K562 (cell line): Measurements from ENCODE around the gene USP19. TPM values are rescaled to one million over a fixed set of nuclear protein-coding genes. Genes with fewer than 3 reads are reported as not detected.

Source experiments
- CHD7 ChIP-seq: fragments of 200-600 bp; sonication (generic); IDR thresholded peaks from one replicate; pipeline ENCODE4 v1.6.1; 2012; ENCODE audit warnings: mild to moderate bottlenecking, low read depth, low read length, inconsistent platforms
- DMBX1 ChIP-seq: fragments of 250-450 bp; sonication (Bioruptor Pico); IDR thresholded peaks from 2 replicates; pipeline ENCODE4 v1.8.0; 2022; ENCODE audit warnings: inconsistent platforms, mild to moderate bottlenecking, moderate library complexity, borderline replicate concordance
- FOS ChIP-seq: IDR thresholded peaks from 3 replicates; pipeline ENCODE4 v1.6.1; 2011; ENCODE audit not compliant: insufficient read length; ENCODE audit errors: extremely low read depth
- HNRNPH1 ChIP-seq: fragments of 200-400 bp; formaldehyde crosslinking; optimal IDR thresholded peaks from 2 replicates; pipeline ENCODE3; 2017; ENCODE audit warnings: low read depth, mild to moderate bottlenecking, low read length, moderate library complexity
- MCM2 ChIP-seq: fragments of 450-650 bp; IDR thresholded peaks from 2 replicates; pipeline ENCODE4 v1.6.1; 2017; ENCODE audit warnings: low read depth, mild to moderate bottlenecking
- MCM5 ChIP-seq: fragments of 450-650 bp; IDR thresholded peaks from 2 replicates; pipeline ENCODE4 v1.6.1; 2016; ENCODE audit warnings: low read depth
- NRF1 ChIP-seq, 2 experiments: fragments of 450-650 bp; IDR thresholded peaks in 1 of 2; conservative IDR thresholded peaks in 1 of 2; 2 replicates each; pipeline ENCODE4 v1.6.1; 2014; ENCODE audit warnings: mild to moderate bottlenecking in 2 of 2
- PRPF4 ChIP-seq: fragments of 200-400 bp; formaldehyde crosslinking; IDR thresholded peaks from one replicate; pipeline ENCODE4 v1.6.1; 2017; ENCODE audit warnings: low read length, low read depth, mild to moderate bottlenecking; ENCODE audit not compliant: insufficient read depth, poor library complexity, severe bottlenecking
- polyA plus RNA-seq, 8 experiments: library from polyadenylated mRNA; depleted of rRNA in 4 of 8; stranded (reverse) in 5 of 8; unstranded in 3 of 8; fragments of >200 nt; fragmentation: Nextera tagmentation in 2 of 8; fragmentation: Illumina TruSeq in 1 of 8; extraction: Ambion mirVana in 2 of 8; extraction: Trizol in 1 of 8; gene quantifications; 2 replicates each; pipeline versions ENCODE4 v1.2.1 to v1.2.3, GENCODE V29; 2011 to 2014; ENCODE audit warnings: inconsistent platforms in 1 of 8, missing spikeins in 1 of 8
- total RNA-seq, 7 experiments: library from RNA; depleted of rRNA in 6 of 7; stranded (reverse); fragments of >200 nt in 6 of 7; fragmentation: Illumina TruSeq in 2 of 7; extraction: Trizol in 2 of 7; gene quantifications; 2 replicates each; pipeline versions ENCODE4 v1.2.1 to v1.2.3, GENCODE V29; 2011 to 2021; ENCODE audit warnings: low replicate concordance in 1 of 7
- TF ChIP-seq, protein P1 (sequence below): fragments of 450-650 bp; formaldehyde crosslinking; IDR thresholded peaks from 2 replicates; pipeline ENCODE4 v1.4.0; 2020; ENCODE audit warnings: mild to moderate bottlenecking, moderate library complexity
- TF ChIP-seq, protein P2 (sequence below), 2 experiments: fragments of 450-650 bp in 1 of 2; sonication (generic) in 1 of 2; formaldehyde crosslinking in 1 of 2; IDR thresholded peaks in 1 of 2; conservative IDR thresholded peaks in 1 of 2; 2 replicates each; pipeline versions ENCODE4 v1.6.1 to v1.8.1; 2016 to 2023; ENCODE audit warnings: mild to moderate bottlenecking in 2 of 2, moderate library complexity in 2 of 2, inconsistent platforms in 1 of 2, missing genetic modification reagents in 1 of 2

USP19 gene
- total and polyA plus RNA-seq, 9 of the 15 experiments (the other 6 are each of a cell fraction or from before 2014, with no cell fraction given) = 0.24 to 65.9 (median 36.9) TPM

- TF ChIP-seq CHD7 (no peak), MCM5 (no peak), NRF1 (conservative IDR thresholded peaks at IDR 0.05 in 1 of 2, IDR thresholded peaks at IDR 0.05 in 1 of 2) (peak; percentile 7 to 27; a peak in 2 of 4 replicates), PRPF4 (no peak), MCM2 (no peak), DMBX1 (no peak), FOS (no peak), HNRNPH1 (no peak)
- TF ChIP-seq, protein P1, sequence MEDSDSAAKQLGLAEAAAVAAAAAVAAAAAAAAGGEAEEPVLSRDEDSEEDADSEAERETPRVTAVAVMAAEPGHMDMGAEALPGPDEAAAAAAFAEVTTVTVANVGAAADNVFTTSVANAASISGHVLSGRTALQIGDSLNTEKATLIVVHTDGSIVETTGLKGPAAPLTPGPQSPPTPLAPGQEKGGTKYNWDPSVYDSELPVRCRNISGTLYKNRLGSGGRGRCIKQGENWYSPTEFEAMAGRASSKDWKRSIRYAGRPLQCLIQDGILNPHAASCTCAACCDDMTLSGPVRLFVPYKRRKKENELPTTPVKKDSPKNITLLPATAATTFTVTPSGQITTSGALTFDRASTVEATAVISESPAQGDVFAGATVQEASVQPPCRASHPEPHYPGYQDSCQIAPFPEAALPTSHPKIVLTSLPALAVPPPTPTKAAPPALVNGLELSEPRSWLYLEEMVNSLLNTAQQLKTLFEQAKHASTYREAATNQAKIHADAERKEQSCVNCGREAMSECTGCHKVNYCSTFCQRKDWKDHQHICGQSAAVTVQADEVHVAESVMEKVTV = no peak
- TF ChIP-seq, protein P2, sequence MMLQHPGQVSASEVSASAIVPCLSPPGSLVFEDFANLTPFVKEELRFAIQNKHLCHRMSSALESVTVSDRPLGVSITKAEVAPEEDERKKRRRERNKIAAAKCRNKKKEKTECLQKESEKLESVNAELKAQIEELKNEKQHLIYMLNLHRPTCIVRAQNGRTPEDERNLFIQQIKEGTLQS (IDR thresholded peaks at IDR 0.05) = no peak
- TF ChIP-seq, protein P2 (CRISPR knock-in tag; conservative IDR thresholded peaks at IDR 0.05) = no peak
These were observed 12.8 kb upstream of the USP19 start (continued) for GRCh38 chr3:49133226-49133951.
